HG02759 (cell line): ENCODE data around the gene IPO13.
A peak's percentile ranks its signal among the peaks of the same experiment; 100 is the strongest.

ENCODE experiments used
- ATAC-seq: cut with Tn5 transposase; IDR thresholded peaks from one replicate; pipeline ENCODE4 v1.9.1; 2021; ENCODE audit warnings: mild to moderate bottlenecking, moderate library complexity; ENCODE audit not compliant: unreplicated experiment

The IPO13 gene

DNA sequence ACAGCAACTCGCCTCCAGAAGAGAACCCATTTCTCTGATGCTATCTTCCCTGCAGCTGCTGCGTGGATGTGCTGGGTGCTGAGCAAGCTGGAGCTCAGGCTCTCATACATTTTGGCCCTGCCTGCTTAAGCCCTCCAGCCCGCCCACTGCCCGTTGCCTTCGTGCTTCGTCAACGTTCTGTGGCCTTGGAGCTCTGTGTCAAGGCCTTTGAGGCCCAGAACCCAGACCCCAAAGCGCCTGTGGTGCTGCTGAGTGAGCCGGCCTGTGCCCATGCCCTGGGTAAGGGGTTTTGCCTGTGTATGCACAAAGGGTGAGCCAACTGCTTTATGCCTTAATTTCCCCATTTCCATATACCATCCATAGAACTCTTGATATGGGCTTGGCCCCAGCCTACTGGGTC is 24.2 kb downstream of the IPO13 start:
- no peak for ATAC-seq

DNA sequence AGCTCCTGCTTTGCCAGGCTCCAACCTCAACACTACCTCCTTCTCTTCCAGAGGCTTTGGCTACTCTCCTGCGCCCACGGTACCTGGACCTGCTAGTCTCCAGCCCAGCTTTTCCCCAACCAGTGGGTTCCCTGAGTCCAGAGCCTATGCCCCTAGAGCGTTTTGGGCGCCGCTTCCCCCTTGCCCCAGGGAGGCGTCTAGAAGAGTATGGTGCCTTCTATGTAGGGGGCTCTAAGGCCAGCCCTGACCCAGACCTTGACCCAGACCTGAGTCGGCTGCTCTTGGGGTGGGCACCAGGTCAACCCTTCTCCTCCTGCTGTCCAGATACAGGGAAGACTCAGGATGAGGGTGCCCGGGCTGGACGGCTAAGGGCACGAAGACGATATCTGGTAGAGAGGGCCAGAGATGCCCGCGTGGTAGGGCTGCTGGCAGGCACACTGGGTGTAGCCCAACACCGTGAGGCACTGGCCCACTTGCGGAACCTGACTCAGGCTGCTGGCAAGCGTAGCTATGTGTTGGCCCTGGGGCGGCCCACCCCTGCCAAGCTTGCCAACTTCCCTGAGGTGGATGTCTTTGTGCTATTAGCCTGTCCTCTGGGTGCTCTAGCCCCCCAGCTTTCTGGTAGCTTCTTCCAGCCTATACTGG is 24.7 kb downstream of the IPO13 start:
- no peak for ATAC-seq

DNA sequence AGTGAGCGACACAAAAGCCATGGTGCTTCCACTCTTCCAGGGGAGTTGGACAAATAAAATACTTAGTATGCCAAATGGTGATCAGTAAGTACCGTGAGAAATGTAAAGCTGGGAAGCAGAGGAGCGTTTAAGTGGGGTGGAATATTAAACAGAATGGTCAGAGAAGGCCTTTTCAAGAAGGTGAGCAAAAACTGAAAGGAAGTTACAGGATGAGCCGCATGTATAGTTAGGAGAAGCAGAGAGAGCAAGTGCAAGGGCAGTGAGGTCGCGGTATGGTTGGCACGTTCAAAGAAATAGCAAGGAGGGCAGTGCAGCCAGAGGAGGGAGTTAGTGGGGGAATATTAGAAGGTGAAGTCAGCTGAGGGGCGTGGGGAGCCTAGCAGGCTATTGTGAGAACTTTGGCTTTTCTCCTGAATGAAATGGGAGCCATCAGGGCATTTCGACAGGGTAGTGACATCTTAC is 27.3 kb downstream of the IPO13 start:
- ATAC-seq = no peak

DNA sequence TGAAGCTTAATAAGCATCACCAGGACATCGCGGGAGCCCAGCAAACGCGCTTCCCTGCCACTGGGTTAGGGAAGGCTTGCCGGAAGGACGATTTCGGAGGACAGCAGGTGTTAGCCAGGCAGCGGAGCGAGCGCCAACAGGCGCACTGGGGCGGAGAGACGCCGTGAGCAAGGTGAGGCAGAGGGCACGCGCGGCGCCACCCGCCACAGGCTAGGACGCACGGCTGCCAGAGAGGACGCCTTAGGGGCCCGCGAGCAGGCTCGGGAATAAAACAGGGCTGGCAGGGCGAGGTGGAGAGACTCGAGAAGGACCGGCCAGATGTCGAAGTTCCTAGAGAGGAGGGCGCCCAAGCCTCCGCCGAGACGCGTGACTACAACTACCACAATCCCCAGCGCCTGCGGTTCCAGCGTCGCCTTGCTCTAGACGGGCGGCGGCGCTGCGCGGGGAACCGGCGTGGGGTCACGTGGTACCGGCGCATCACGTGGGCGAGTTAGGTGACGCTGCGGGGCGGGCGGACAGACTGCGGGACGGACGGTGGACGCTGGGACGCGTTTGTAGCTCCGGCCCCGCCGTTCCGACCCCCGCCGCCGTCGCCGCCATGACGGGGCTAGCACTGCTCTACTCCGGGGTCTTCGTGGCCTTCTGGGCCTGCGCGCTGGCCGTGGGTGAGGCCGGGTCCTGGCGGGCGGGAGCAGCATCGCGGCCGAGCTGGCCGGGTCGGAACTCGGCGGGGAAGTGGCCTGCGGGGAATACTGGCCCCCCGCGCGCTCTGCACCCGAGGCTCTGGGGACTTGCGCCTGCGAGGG is 27.9 kb downstream of the IPO13 start, which contains the start of gene ATP6V0B:
Gene ATP6V0B, plus strand, starts transcription at position 518 of the 806 bp plus-strand sequence. Its CDS starts 81 bp downstream, at position 599.
- ATAC-seq = peak; percentile 72

DNA sequence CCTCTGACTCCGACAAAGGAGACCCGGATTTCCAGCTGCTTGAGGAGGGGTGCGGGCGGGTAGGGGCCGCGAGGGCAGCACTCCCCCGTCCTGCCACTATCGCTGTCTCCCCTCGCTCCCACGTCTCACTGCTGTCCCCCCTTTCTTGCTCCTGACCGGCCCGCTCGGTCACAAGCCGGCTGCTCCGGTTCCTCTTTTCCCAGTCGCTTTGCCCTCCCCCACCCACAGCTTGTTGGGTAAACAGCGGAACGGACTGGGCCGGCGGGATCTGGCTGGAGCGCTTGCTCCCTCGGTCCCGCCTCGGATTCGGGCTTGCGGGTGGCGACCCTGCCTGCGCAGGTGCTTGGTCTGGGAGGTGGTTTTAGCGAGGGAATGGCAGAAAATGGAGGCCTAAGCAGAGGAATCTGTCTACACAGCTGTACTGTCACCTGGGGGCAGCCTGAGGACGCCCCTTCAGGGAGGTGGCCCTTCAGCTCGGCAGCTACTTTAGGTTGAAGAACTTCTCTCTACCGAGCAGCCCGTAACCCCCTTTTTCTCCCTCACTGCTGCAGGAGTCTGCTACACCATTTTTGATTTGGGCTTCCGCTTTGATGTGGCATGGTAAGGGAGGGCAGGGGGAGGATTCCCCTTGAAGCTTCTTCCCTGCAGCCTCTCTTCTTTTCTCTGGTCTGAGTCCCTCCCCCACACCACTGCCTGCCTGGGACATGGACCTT is 28.7 kb downstream of the IPO13 start:
- ATAC-seq = no peak

DNA sequence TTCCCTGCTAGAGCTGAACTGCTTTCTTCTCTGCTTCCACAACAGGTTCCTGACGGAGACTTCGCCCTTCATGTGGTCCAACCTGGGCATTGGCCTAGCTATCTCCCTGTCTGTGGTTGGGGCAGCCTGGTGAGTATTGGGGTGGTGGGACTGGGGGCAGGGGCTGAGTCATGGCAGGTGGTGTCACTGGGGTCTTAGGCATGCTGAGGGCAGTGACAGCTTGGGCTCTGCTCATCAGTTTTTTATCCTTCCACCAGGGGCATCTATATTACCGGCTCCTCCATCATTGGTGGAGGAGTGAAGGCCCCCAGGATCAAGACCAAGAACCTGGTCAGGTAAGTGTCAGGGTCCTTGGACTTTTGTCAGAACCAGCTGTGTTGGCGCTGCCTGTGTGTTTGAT is 29.3 kb downstream of the IPO13 start:
- no peak for ATAC-seq

DNA sequence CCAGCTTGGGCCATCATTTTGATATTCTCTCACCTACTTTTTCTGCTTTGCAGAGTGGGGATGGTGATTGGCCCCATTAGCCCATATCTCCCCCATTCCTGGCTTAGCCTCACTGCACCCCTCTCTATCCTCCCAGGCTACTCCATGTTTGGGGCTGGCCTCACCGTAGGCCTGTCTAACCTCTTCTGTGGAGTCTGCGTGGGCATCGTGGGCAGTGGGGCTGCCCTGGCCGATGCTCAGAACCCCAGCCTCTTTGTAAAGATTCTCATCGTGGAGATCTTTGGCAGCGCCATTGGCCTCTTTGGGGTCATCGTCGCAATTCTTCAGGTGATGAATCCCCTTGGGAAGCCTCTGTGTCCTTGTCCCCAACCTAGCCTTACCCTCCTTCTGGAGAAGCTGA is 30.1 kb downstream of the IPO13 start:
- ATAC-seq = no peak

DNA sequence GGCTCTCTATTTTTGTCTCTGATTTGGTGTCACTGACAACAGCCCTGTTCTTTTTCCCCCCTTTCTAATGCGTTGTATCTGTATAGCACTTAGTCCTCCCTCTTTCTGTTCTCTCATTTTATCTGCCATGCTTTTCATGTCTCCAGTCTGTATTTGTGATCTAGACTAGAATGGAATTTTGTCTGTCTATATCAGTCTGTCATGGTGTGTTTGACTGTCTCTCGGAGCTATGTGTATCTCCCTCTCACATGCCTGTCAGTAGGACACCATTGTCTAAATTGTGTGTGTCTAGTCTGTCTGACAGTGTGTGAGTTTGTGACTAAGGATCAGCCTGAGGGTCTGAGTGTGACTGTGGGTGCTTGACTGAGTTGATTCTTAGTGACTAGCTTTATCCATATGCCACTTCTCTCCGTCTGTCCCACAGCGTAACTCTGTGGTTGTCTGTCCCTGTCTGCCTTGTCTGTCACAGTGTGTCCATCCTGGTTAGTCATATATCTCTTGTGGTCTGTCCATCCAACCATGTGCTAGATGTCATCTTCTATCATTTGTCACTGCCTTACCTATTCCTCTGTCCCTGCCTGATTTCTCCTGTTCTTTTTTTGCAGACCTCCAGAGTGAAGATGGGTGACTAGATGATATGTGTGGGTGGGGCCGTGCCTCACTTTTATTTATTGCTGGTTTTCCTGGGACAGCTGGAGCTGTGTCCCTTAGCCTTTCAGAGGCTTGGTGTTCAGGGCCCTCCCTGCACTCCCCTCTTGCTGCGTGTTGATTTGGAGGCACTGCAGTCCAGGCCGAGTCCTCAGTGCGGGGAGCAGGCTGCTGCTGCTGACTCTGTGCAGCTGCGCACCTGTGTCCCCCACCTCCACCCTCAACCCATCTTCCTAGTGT is 30.9 kb downstream of the IPO13 start:
- ATAC-seq = no peak

DNA sequence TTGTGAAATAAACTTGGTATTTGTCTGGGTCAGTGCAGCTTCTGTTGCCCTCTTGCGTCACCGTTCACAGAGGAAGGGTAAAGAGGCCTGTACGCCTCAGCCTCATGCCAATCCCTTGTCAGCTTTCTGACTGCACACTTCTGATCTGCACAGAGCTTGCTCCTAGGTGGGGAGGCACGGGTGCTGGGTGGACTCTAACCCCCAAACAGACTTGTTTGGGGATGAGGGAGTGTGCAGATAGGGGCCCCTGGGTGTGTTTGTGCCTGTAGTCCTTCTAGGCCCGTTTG is 31.5 kb downstream of the IPO13 start:
- ATAC-seq = no peak

DNA sequence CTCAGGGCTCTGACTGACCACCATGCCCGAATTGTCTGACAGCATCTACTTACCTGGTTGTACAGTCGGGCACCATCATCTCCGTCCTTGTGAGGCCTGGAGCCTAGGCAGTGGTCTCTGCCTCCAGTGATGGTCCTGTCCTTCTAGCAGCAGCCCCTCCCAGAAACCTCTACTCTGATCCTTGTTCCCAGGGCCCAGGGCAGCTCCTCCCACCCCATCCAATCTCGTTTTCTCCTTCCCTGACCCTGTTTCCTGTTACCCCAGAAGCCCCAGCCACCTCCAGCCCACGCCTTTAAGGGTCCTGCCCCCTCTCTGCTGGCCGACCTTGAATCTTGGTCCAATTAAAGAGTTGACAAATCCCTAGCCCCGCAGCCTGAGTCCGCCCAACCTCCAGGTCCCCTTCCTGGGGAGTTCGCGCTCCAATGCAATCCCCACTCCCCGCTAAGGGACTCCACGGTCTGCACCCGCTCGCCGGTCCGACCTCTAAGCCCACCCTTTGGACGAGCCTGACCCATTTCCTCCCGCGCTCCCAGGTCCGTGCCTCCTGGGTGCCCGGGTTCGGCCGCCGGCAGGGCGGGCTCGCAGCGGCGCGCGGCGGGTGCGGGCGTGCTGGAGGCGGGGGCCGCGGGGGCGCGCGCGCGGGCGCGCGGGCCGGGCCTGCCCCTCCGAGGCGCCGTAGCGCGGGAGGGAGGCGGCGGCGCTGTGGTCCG is 32.0 kb downstream of the IPO13 start, which contains the start of gene B4GALT2:
Gene B4GALT2, plus strand, starts transcription at position 660 of the 710 bp plus-strand sequence. CDS start 1,951 bp downstream, outside the sequence.
- no peak for ATAC-seq

DNA sequence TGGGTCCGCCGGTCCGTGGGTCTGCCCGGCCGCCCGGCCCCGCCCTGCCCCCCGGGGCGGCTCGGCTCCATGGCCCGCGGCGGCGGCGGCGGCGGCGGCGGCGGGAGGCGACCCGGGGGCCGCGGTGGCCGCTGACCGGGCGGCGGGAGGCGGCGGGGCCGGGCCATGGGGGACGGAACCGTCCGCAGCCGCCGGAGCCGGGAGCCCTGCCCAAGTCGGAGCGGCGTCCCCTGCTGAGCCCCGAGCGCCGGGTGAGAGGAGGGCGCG is 32.4 kb downstream of the IPO13 start:
- no peak for ATAC-seq

DNA sequence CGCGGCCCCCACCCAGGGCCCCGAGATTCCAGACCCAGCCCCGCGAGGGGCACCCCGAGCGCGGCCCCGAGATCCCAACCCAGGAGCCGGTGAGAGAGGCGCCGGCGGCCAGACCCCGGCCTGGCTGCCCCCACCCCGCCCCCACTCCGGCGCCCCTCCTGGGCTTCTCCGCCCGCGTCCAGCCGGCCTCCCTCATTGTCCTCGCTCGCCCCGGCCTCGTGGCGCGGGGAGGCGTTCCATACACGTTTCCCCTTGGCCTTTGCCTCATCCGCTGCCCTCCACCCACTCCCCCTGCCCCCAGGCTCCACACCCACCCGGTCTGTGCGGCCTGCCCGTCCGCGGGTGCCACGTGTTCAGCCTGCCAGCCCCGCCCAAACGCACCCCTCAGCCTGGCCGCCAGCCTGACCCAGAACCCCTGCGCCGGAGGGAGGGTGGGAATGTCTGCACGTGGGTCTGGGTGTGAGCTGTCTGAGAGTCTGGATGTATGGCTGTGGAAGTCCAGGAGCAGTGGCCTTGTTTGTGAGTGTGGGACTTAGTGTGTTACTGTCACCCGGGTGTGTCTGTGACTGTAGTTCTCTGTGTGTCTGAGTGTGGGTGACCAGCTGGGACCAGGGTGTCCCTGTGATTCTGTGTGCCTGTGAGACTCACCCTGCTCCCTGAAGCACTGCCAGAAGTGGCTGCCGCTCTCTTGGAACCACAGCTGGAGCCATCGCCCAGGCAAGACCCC is 32.9 kb downstream of the IPO13 start:
- no peak for ATAC-seq

DNA sequence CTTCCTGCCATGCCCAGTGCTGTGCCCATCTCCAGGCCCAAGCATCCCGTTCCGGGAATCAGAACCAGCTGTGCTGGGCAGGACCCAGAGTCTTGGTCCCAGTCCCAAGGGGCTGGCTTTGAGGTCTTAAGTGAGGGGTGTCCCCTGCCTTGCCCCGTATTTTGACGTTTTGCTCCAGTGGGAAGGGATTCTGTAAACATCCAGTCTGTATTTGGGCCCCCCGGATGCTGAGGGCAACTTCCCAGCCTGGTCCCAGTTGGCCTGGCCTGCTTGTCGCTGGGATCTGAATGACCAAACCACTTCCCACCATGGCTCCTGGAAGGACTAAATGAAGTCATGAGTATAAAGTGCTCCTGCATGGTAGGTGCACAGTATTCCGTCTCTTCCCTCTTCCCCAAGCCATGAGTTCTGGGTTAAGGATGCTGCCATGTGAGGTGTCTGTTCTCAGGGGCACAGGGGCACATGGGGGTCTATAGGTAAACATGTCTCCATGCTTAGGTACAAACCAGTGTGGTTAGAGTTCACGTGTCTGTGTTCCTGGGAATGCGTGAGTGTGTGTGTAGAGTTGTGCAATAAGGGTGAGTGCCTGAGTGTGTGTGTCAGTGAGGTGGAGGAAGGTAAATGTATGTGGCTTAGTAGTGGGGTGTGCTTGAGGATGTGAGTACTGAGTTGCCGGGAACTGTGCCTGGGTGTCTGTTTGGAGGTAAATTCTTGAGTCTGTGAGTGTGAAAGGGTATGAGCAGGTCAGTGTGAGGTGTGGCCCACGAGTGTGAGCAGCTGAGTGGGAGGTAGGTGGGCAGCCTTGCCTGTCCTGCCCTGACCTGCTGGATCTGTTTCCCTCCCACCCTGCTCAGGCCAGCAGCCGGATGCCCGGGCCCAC is 33.7 kb downstream of the IPO13 start:
- ATAC-seq = no peak

DNA sequence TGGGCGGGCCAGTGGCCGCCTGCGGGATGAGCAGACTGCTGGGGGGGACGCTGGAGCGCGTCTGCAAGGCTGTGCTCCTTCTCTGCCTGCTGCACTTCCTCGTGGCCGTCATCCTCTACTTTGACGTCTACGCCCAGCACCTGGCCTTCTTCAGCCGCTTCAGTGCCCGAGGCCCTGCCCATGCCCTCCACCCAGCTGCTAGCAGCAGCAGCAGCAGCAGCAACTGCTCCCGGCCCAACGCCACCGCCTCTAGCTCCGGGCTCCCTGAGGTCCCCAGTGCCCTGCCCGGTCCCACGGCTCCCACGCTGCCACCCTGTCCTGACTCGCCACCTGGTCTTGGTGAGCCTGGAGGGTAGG is 34.4 kb downstream of the IPO13 start:
- ATAC-seq = no peak

DNA sequence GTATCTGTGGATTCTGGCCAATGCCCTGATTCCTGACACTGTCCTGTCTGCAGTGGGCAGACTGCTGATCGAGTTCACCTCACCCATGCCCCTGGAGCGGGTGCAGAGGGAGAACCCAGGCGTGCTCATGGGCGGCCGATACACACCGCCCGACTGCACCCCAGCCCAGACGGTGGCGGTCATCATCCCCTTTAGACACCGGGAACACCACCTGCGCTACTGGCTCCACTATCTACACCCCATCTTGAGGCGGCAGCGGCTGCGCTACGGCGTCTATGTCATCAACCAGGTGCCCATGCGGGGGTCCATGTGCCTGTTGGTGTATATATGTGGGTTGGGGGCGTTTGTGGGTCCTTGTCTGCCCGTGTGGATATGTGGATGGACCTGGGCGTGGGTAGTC is 34.9 kb downstream of the IPO13 start:
- ATAC-seq = no peak

DNA sequence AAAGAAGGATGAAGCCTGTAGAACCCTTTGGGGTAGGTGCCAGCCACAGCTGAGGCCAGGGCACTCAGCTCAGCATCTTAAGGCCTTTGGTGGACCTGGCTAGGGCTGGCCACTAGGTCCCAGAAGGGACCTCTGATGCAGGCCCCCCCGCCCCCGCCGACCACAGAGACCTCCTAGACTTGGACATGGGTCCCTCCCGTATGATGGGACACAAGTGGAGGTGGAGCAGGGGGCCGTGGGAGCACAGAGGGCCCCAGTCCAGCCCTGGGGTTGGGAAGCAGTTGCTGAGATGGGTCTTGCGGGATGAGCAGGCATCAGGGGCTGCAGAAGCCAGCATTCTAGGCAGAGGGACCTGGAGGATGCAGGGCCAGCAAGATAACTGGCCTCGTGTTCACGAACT is 35.5 kb downstream of the IPO13 start:
- no peak for ATAC-seq

DNA sequence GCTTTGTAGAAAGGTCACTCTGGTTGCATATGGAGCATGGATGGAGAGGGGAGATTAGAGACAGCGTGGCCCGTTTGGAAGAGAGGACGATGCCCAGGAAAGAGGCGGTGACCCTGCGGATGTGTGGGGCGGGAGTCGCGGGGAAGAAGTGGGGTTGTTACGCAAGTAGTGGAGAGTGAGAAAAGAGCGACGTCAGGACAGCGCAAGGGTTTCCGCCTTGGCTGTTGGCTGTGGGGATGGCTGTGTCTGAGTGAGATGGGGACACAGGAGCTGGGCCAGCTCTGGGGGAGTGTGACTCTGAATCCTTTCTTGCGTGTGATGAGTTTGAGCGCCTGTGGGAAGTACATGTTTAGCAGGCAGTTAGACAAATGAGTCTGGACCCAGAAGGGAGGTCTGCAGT is 36.1 kb downstream of the IPO13 start:
- ATAC-seq = no peak

DNA sequence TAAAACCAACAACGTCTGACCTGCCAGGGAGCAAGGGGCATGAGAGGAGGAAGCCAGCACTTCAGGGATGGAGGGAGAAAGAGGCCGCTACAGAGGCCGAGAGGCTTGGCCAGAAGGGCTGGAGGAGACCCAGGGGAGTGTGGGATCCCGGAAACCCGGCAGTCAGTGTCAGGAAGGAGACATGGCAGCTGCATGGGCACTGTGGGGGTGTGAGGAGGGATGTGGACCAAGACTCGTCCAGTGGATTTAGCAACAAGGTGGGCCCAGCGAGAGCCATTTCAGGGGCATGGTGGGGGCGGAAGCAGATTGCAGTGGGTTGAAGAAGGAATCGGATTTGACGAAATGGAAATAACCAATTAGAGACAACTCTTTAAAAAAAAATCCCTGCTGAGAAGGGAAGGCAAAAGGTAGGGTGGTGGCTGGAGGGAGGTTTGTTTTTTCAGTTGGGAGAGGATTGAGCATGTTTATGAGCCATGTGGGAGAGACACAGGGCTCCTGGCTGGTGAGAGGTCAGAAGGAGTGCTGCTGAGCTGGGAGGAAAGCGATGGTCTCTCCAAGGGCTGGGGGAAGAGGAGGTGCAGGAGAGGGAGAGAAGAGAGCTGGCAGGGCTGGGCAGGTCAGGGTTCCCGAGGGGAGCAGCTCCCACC is 36.6 kb downstream of the IPO13 start:
- no peak for ATAC-seq
